Measurements from ENCODE around the gene SRGAP1. TPM values are rescaled to one million over a fixed set of nuclear protein-coding genes. Genes with fewer than 3 reads are reported as not detected.

The SRGAP1 gene
- total RNA-seq, 4 donors from 2014 or later, result 7.2 to 22.9 (median 11.5) TPM

DNA sequence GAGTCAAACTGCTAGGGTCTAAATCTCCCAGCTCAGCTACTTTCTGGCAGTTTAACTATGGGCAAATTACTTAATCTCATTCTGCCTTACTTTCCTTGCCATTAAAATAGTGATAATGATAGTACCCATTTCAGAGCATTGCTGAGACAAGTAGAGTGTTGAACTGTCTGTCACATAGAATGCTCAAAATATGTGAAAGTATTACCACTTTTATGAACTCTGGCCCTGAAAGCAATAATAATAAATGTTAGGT is 19.9 kb downstream of the SRGAP1 start:
- Histone ChIP-seq H3K4me1 (peaks cover 0 to 35% (median 7%) of the 10 kb centered on the region in 3 donors), H3K27ac (no peak overlapping the region), H3K27me3 (no peaks in the 10 kb centered on the region), H3K36me3 (no peaks in the 10 kb centered on the region), H3K4me3 (no peak overlapping the region), H3K9me3 (no peaks in the 10 kb centered on the region)
- TF ChIP-seq POLR2AphosphoS5 (IDR thresholded peaks at IDR 0.05) (no peak), POLR2A (IDR thresholded peaks at IDR 0.05) (no peak), EP300 (IDR thresholded peaks at IDR 0.05) (no peak)
- TF ChIP-seq, protein P1, sequence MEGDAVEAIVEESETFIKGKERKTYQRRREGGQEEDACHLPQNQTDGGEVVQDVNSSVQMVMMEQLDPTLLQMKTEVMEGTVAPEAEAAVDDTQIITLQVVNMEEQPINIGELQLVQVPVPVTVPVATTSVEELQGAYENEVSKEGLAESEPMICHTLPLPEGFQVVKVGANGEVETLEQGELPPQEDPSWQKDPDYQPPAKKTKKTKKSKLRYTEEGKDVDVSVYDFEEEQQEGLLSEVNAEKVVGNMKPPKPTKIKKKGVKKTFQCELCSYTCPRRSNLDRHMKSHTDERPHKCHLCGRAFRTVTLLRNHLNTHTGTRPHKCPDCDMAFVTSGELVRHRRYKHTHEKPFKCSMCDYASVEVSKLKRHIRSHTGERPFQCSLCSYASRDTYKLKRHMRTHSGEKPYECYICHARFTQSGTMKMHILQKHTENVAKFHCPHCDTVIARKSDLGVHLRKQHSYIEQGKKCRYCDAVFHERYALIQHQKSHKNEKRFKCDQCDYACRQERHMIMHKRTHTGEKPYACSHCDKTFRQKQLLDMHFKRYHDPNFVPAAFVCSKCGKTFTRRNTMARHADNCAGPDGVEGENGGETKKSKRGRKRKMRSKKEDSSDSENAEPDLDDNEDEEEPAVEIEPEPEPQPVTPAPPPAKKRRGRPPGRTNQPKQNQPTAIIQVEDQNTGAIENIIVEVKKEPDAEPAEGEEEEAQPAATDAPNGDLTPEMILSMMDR (IDR thresholded peaks at IDR 0.05), result no peak
- no peak for ATAC-seq

- H3K36me3 ChIP-seq, result no peaks in the 10 kb centered on the region
- peaks cover 0 to 41% (median 7%) of the 10 kb centered on the region in 3 donors for H3K4me1 ChIP-seq
- TF ChIP-seq POLR2AphosphoS5 (IDR thresholded peaks at IDR 0.05) (no peak), EP300 (IDR thresholded peaks at IDR 0.05) (no peak), POLR2A (IDR thresholded peaks at IDR 0.05) (no peak)
- TF ChIP-seq, protein P1 (IDR thresholded peaks at IDR 0.05), result no peak
- no peaks in the 10 kb centered on the region for H3K27me3 ChIP-seq
- H3K4me3 ChIP-seq, result no peak overlapping the region
- no peak overlapping the region for H3K27ac ChIP-seq
- ATAC-seq, result no peak
- WGBS, 2 donors (ENCODE audit: low coverage in 1 of 2), result 100% methylated on average over 5 to 8 of the region's 8 CpGs
- H3K9me3 ChIP-seq, result no peaks in the 10 kb centered on the region
Observed at GRCh38 chr12:63865448-63865847, 20.9 kb downstream of the SRGAP1 start.

GRCh38 chr12:63867053-63867452 is 22.6 kb downstream of the SRGAP1 start:
- no peaks in the 10 kb centered on the region for H3K9me3 ChIP-seq
- 94 to 100% methylated on average over 1 to 3 of the region's 3 CpGs for WGBS, 2 donors (ENCODE audit: low coverage in 1 of 2)
- H3K27me3 ChIP-seq, result no peaks in the 10 kb centered on the region
- no peak for TF ChIP-seq POLR2A (IDR thresholded peaks at IDR 0.05)
- no peak for TF ChIP-seq EP300 (IDR thresholded peaks at IDR 0.05)
- TF ChIP-seq, protein P1 (IDR thresholded peaks at IDR 0.05), result no peak
- TF ChIP-seq POLR2AphosphoS5 (IDR thresholded peaks at IDR 0.05), result no peak
- no peak overlapping the region for H3K4me3 ChIP-seq
- no peaks in the 10 kb centered on the region for H3K36me3 ChIP-seq
- ATAC-seq, result no peak
- H3K27ac ChIP-seq, result no peak overlapping the region
- peaks cover 0 to 35% (median 7%) of the 10 kb centered on the region in 3 donors for H3K4me1 ChIP-seq

- H3K4me3 ChIP-seq, result no peak overlapping the region
- WGBS, 2 donors (ENCODE audit: low coverage in 1 of 2), result 80 to 100% methylated on average over 1 of the region's 1 CpG
- TF ChIP-seq POLR2AphosphoS5 (IDR thresholded peaks at IDR 0.05) (no peak), EP300 (IDR thresholded peaks at IDR 0.05) (no peak), POLR2A (IDR thresholded peaks at IDR 0.05) (no peak)
- TF ChIP-seq, protein P1 (IDR thresholded peaks at IDR 0.05), result no peak
- H3K27ac ChIP-seq, result no peak overlapping the region
- no peaks in the 10 kb centered on the region for H3K36me3 ChIP-seq
- ATAC-seq, result no peak
- peaks cover 0 to 9% (median 0%) of the 10 kb centered on the region in 3 donors for H3K4me1 ChIP-seq
- H3K27me3 ChIP-seq, result no peaks in the 10 kb centered on the region
- no peaks in the 10 kb centered on the region for H3K9me3 ChIP-seq
Observed at GRCh38 chr12:63869656-63870055, 25.2 kb downstream of the SRGAP1 start.

GRCh38 chr12:63870838-63871237 is 26.3 kb downstream of the SRGAP1 start:
- ATAC-seq, result no peak
- Histone ChIP-seq H3K4me3 (no peak overlapping the region), H3K27me3 (no peaks in the 10 kb centered on the region), H3K9me3 (no peaks in the 10 kb centered on the region), H3K27ac (no peak overlapping the region), H3K36me3 (no peaks in the 10 kb centered on the region), H3K4me1 (peaks cover 0 to 8% (median 0%) of the 10 kb centered on the region in 3 donors)
- WGBS, 2 donors (ENCODE audit: low coverage in 1 of 2), result 90 to 95% methylated on average over 3 to 4 of the region's 4 CpGs
- TF ChIP-seq, protein P1 (IDR thresholded peaks at IDR 0.05), result no peak
- no peak for TF ChIP-seq POLR2AphosphoS5 (IDR thresholded peaks at IDR 0.05)
- no peak for TF ChIP-seq POLR2A (IDR thresholded peaks at IDR 0.05)
- TF ChIP-seq EP300 (IDR thresholded peaks at IDR 0.05), result no peak

Measured in gastroesophageal sphincter (tissue), 4 donors.